HG03045 (cell line): Measurements from ENCODE around the gene EPHA10.
A peak's percentile ranks its signal among the peaks of the same experiment; 100 is the strongest.

Source experiments
- ATAC-seq: cut with Tn5 transposase; IDR thresholded peaks from one replicate; pipeline ENCODE4 v1.9.1; 2021; ENCODE audit warnings: mild to moderate bottlenecking, moderate library complexity; ENCODE audit not compliant: unreplicated experiment

Gene EPHA10

DNA sequence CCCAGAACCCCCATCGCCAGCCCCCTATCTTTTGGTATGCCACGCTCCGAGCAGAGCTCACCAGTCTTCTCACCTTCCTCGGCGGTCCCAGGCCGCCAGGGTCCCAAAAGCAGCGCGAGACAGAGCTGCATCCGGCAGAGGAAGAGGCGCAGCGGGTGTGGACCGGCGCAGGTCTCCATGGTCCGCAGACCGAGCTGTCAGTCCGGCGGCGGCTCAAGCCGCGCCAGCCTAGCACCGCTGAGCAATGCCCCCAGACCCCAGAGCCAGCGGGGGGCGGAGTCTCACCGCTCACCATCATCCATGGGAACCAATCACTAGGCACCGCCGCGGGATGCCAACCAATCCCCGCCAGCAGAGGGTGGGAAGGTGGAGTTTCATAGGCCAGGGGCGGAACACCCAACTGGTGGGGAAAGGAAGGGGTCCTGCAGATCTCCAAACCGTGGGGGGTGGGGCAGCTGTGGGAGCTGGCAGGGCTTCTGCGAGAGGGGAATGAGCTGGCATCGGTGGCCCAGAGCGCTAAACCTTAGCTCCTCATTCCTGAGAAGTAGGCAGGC is at the start of gene EPHA10:
Gene EPHA10, minus strand, starts transcription at position 233 of the 554 bp plus-strand sequence. Its CDS starts 54 bp downstream, at position 179.
- no peak for ATAC-seq

DNA sequence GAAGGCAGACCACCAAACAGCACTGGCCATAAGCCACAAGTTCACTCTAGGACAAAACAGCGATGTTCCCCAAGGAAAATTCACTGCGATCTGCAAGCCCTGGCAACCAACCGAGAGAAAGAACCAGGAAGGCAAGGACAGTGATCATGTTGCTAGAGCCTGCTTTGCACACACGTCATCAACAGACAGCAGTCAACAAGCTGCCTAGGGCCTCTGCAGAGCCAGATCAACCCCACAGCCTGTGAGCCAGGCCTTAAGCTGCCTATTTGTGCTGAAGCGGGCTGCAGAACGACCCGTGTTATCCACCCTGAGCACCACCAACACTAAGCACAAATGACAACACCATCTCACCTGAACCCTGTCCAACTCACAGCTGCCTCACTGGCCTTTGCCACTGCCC is 49.3 kb upstream of the EPHA10 start:
- no peak for ATAC-seq

DNA sequence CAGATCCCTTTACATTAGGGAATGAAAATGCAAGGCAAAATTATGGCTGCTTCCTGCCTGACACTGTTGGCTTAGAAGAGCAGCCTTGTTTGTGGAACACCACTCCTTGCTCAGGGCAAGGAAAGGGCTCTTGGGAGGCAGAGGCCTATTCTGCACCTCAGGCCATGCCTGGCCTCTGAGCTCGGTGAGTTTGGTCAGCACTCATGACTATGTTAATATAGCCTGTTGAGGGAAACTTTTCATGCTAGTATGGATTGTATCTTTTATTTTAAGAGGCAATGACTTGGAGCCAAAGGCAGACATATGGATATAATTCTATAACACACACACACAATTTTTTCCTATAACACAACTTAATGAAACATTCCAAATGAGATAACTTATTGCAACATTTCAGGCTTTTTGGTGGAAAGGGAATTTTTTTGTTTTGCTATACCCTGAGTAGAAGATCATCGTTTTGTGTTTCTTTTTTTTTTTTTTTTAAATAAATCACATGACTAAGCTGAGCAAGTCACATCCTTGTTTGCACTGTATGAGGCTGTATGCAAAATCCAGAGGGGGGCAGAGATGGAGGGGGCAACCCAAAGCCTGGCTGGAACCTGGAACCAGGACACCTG is 48.7 kb upstream of the EPHA10 start:
- ATAC-seq = no peak

DNA sequence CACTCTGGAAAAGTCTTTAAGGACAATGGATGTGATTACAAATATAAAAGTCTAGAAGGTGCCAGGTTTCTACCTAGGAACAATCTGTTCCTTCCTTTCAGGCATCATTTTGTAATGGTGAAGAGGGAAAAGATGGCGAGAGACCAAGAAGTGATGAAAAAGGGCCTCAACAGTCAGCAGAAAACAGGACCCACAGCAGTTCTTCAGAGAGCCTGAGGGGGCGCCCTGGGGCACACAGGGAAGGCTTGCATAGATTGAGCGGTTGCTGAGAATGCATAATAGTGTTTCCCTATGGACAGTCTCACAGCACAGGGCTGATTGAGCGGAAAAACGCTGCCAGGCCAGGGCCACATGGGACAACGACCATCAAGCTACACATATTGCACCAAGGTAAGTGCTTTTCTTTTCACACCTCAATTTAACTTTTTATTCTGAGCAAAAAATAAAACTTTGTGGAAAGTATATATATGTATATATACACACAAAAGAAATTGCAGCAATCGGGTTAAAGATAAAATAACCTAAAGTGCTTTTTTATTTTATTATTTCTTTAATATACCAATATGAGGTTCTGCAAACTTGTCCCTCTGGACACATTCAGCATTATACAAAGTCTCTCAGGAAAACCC is 46.2 kb upstream of the EPHA10 start:
- ATAC-seq = no peak

DNA sequence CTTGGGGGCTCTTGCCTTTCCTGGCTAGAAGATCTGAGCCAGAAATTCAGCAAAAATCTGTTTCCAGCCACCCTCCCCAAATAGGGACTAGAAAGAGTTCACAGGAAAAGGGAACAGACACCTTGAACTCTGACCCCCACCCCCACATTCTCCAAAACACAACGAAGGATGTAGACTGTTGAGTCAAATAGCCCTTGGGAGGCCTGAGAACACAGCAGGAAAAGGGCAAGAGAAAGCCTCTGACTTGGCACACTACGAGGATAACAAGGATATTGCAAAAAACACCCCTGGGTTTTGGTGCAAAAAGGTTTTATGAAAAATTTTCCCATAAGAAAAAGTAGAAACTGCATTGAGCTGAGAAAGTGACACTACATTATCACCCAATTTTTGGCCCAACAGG is 45.0 kb upstream of the EPHA10 start:
- ATAC-seq = no peak

DNA sequence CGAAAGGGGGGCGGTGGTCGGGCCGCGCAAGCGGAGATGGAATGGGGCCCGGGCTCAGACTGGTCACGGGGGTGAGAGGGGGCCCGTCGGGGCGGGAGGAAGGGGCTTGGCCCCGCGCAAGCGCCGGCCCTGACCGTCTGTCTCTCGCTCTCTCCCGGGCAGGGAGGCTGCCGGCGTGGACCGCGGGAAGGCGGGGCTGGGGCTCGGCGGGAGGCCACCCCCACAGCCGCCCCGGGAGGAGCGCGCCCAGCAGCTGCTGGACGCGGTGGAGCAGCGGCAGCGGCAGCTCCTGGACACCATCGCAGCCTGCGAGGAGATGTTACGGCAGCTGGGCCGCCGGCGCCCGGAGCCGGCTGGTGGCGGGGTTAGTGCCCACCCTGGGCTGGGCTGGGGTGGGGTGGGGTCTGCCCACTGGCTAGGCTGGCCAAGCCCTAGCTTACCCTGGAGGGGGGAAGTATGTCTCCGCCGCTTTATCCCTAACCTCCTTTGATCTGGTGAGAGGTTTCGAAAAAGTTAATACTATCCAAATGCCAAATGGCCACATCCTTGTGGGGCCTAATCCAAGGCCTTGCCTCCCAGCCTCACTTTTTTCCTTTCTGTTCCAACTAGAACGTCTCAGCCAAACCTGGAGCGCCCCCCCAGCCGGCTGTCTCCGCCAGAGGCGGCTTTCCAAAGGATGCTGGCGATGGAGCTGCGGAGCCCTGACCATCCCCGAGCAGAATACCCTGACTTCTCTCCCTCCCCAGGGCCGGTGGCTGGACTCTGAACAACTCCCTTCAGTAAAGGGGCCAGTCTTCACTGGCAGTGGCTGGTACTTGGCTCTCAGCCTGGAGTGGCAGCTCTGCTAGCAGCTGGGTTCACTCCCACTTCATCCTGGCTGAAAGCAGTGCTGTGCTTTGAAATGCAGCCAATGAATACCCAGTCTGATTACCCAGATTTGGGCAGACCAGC is 43.7 kb upstream of the EPHA10 start:
- peak; percentile 46 for ATAC-seq

DNA sequence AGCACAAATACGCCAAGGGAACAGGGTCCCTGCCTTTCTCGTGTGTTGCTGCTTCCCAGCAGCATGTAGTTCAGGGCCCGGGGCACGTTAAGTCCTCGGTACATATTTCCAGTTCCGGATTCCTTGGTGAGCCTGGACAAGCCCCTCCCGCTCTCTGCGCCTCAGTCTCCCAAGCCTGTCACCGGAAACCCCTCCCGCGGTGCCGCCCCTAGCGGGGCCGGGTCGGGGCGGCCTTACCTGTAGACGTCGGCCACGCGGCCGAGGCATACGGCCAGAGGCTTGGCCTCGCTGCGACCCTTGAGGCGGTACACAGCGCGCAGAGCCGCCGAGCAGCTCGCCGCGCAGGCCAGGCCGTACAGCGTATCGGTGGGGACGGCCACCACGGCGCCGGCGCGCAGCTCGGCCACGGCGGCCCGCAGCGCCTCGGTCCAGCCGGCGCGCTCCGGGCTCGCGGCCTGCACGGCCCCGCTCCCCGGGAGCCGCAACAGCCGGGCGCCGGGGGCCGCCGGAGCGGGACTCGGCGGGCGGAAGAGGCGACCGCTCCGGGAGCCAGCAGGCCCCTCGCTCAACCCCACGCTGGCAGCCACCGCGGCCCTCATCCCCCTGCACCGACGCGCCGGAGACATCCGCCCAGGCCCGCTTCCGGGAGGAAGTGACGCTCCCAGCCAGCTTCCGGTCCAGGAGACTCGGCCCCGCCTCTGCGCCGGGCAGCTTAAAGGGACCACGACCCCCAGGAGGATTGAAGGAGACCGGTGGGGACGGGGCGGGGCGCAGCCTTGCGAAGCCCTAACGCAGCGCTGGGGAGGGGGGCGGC is 42.8 kb upstream of the EPHA10 start, which contains the start of the genes C1orf122 and YRDC:
Gene C1orf122, plus strand, starts transcription at position 236 of the 814 bp plus-strand sequence. CDS start 615 bp downstream, outside the sequence.
Gene YRDC, minus strand, starts transcription at position 654 of the 814 bp plus-strand sequence. Its CDS starts 28 bp downstream, at position 626.
- peak; percentile 86 for ATAC-seq

DNA sequence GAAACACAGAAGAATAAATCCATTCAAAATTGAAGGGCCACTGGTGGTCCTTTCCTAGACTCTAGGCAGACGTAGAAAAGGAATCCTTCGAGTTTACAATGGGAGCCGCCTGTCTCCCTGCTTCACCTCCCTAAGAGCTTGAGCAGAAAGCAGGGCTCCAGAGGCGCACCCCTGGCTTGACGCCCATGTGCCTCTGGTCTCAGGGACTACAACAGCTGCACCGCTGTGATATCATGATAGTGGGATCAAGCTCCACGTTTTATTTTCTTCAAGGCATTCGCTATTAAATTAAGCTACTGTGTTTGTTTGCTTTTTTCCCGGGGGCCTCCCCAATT is 42.3 kb upstream of the EPHA10 start:
- no peak for ATAC-seq

DNA sequence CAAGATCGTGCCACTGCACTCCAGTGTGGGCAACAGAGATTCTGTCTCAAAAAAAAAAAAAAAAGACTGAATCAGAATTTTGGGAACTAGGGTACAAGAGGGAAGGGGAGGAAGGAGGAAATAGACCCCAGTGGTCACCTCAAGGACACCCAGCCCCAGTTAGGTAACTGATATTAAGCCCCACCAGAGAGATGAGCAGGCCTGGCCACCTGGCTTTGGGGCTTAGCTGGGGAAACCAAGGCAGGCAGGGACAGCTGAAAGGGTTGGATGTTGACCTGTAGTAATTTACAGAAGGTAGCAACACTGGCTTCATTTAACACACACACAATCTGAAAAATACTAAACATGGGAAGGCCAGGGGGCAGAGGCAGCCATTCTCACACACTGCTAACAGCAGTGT is 37.5 kb upstream of the EPHA10 start:
- no peak for ATAC-seq

DNA sequence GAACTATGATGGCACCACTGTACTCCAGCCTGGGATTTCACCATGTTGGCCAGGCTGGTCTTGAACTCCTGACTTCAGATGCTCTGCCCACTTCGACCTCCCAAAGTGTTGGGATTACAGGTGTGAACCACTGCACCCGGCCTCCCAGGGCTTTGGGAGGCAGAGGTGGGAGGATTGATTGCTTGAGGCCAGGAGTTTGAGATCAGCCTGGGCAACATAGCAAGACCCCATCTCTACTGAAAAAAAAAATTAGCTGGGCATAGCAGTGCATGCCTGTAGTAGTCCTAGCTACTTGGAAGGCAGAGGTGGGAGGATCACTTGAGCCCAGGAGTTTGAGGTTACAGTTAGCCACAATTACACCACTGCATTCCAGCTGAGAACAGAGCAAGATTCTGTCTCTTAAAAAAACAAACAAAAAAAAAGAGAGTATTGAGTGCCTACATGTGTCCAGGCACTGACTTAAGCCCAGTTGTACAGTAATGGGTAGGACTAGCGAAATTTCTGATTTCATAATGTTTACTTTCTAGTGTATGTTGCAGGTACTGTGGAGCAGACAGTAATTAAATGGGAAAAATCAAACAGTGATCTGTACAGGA is 32.9 kb upstream of the EPHA10 start:
- ATAC-seq = no peak

DNA sequence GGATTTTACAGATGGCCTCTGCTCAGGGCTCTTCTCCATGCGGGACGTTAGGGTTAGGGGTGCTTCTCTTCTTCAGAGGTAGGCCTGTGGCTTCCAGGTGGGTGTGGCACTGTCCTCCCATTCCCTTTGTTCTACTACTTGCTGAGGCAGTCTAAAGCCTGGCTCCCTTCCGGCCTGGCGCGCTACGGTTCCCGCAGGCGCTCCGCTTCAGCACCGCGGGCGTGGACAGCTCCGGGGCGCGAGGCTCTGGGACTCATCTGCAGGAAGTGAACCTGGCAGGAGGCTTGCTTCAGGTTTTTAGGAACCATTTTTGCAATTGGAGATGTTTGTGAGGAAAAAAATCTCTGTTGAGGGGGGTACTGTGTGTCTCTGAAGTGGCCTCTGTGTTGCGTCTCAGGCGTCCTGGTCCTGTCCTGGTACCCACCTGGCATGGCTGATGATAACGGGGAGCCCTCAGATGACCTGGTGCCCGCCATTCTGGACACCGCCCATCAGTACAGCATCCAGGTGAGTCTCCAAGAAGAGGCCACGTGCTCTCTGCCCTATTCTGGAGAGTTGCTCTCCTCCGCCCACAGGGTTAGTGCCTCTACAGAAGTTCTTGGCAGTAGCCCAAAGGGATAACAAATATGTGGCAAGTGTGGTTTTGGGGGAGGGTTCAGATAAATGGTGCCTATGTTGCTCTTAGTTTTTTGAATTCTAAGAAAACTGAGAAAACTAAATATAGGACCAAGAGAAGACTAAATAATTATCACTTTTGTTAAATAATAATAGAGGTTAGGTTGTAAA is 30.6 kb upstream of the EPHA10 start:
- no peak for ATAC-seq

DNA sequence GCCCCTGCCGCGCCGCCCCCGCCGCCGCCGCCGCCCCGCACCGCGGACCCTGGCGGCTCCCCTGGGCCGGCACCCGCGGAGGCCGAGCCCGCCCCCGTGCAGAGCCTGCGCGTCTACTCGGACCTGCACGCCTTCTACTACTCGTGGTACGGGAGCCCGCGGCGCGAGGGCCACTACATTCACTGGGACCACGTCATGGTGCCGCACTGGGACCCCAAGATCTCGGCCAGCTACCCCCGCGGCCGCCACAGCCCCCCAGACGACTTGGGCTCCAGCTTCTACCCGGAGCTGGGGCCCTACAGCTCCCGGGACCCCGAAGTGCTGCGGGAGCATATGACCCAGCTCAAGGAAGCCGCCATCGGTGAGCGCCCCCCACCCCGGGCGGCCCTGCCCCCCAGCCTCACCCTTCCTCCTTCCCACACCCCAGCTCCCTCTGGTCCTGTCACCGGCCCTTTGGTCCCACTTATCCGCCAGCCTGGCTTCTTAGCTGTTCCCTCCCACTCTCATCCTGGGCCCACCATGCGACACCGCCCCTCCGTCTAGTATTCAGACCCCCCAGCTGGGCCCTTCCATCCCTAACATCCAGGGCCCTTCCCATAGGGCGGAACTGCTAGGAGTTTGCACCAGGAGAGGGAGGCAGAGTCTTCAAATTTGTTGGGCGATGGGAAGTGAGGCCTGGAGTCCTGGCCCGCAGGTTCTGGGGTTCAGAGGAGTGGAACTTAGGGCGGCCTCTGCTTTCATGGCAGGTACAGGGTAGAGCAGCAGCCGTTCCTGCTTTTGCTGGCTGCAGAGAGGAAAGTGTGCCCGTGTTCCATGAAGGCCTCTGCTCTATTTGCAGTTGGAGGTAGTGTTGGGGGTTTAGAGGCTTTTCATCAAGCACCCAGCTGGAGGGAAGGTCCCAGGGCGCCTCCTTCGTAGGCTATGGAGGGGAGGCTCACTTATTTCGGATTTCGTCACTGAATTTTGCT is 29.7 kb upstream of the EPHA10 start:
- ATAC-seq = no peak

DNA sequence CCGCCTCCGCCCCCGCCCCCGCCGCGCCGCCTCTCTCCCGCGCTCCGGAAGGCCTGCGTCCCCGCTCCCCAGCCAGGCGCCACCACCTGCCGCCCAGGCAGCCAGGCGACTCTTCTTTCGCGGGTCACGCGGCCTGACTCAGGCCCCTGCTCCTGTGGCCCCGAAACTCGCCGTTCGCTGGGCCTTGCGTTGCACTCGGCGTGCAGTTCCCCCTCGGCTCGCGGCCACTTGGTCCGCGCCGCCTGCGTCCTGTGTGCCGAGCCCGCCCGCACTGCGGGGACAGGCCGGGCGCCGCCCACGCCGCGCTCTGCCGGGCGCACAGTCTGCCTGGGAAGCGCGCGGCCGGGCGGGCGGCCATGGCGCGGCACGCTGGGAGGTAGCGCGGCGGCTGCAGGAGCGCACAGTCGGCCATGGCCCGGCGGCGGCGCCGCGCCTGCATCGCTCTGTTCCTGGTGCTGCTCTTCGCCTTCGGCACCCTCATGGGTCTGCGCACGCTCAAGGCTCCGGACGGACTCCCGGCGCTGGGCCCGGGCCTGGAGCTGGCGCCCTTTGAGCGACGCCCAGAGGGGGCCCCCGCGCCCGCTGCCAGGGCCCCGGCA is 29.0 kb upstream of the EPHA10 start, which contains the start of gene MANEAL:
Gene MANEAL, plus strand, starts transcription at position 75 of the 599 bp plus-strand sequence. Its CDS starts 336 bp downstream, at position 411.
- ATAC-seq = no peak

DNA sequence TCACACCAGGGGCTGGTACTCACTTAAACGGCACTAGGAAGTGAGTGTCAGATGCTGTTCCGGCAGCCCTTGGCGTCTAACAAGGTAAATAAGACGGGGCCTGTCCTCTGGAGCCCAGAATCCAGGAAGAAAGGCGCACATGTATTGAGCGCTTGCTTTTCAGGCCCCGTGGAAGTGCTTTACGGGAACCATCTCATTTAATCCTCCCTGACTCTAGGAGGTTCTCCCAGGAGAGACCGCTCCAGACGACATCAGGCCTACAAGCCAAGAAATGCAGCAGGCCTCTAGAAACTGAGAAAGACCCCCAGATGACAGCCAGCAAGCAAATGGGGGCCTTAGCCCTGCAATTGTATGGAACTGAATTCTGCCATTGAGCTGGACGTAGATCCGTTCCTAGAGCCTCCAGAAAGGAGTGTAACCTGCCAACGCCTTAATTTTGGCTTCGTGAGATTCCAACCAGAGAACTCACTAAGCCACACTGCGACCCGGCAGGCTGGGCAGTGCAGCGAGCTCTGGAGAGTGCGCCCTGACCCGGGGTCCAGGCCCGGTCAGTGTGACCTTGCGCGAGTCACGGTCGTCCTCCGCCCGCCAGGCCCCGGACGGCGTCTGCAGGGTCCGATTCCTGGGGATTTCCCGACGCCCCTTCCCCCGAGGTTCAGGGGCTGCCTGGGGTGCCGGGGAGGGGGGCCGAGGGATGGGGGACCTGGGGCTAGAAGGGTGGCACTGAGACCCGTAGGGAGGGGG is 28.2 kb upstream of the EPHA10 start:
- ATAC-seq = no peak

DNA sequence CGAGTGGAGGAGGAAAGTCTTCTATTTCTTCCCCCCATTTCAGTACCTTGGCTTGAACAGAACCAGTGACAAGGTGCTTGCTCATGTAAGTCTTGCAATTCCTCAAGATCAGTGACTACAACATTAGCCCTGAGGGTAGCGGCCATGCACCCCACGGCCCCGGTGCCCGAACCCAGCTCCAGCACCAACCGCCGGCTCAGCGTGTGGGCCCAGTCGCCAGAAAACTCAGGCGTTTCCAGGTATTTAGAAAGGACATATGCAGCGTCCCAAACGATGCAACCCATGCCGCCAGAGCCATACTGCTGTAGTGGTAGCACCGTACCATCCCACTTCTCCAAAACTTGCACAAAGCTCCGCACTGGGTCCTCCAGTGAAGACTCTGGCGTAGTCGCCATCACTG is 17.6 kb upstream of the EPHA10 start:
- ATAC-seq = no peak

DNA sequence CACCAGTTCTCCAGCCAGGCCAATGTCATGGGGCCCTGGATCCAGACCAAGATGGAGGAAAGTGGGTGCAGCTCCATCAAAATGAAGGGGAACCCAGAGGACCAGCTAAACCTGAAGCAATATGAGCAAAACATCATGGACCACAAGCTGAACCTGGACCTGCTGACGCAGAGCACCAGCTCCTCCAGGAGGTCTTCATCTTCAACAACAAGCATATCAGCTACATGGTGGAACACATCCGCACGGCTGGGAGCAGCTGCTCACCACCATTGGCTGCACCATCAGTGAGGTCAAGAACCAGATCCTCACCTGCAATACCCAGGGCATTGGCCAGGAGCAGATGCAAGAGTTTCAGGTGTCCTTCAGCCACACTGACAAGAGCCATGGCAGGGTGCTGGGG is 13.7 kb upstream of the EPHA10 start:
- ATAC-seq = no peak

DNA sequence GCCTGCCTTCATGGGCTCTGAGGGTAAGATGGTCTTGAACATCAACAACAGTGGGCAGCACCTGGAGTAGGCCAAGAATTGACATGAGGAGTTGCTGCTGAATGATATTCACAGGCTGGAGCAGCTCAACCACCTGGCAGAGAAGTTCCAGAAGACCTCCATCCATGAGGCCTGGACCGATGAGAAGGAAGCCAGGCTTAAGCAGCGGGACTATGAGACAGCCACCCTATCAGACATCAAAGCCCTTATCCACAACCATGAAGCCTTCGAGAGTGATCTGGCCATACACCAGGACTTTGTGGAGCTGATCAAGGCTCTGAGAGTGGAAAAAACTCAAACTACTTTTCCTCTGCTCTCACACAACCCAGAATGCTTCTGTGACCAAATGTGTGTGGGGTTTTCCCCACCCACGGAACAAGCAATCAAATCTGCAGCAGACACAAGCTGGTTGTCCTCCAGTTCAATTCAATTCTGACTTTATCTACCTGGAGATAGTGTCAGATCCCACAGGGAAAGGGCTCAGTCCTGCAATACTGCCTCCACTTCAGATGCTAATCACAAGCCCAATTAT is 12.1 kb upstream of the EPHA10 start:
- ATAC-seq = no peak
